ENCODE measurements around the gene ZEB2. TPM values are rescaled to one million over a fixed set of nuclear protein-coding genes. Genes with fewer than 3 reads are reported as not detected.

The ZEB2 gene
- total and polyA plus RNA-seq, 2 donors (not counting 3 experiments of a cell fraction or from before 2014, with no cell fraction given): 17.9 to 49.6 TPM

- no peak for DNase-seq (ENCODE audit: low read depth, low spot score)
- no peak for FAIRE-seq
- Histone ChIP-seq H3K36me3 (ENCODE audit: control insufficient read depth in 2 of 2, extremely low read depth in 1 of 2, insufficient read depth in 2 of 2, low read length in 2 of 2) (no peaks in the 10 kb centered on the region), H3K27ac (ENCODE audit: insufficient read depth, low read depth, low read length) (no peak overlapping the region), H3K4me1 (ENCODE audit: control insufficient read depth, extremely low read depth, insufficient read depth, low read length) (peaks cover 53% of the 10 kb centered on the region), H3K9me3 (replicated peaks; ENCODE audit: control insufficient read depth, insufficient read depth, low read length) (no peaks in the 10 kb centered on the region), H4K20me1 (replicated peaks; ENCODE audit: control insufficient read depth, extremely low read depth, insufficient read depth, low read length) (no peaks in the 10 kb centered on the region), H3K79me2 (ENCODE audit: control insufficient read depth, insufficient read depth, low read length) (peaks cover 23% of the 10 kb centered on the region), H3K27me3 (ENCODE audit: control insufficient read depth in 2 of 2, insufficient read depth in 2 of 2, low read length in 2 of 2) (no peaks in the 10 kb centered on the region), H3K4me2 (ENCODE audit: insufficient read depth, low read length) (peak overlapping the region; percentile 50), H2AFZ (ENCODE audit: low read depth, low read length) (no peak overlapping the region), H3K4me3 (replicated peaks in 1 of 3; ENCODE audit: insufficient read depth in 1 of 3, low read depth in 1 of 3, low read length in 3 of 3) (no peak overlapping the region), H3K9me1 (replicated peaks; ENCODE audit: control insufficient read depth, extremely low read depth, insufficient read depth, low read length) (no peaks in the 10 kb centered on the region), H3K9ac (replicated peaks; ENCODE audit: extremely low read depth, insufficient read depth, low read length) (no peak overlapping the region)
- TF ChIP-seq FOS (IDR thresholded peaks at IDR 0.05; ENCODE audit: borderline replicate concordance, insufficient read depth, low read length) (no peak), GATA2 (IDR thresholded peaks at IDR 0.05; ENCODE audit: insufficient read depth, insufficient read length, low read depth, low read length) (no peak), JUN (IDR thresholded peaks at IDR 0.05; ENCODE audit: borderline replicate concordance, insufficient read depth, insufficient read length, low read depth) (no peak), POLR2A (IDR thresholded peaks at IDR 0.05; ENCODE audit: low read depth, low read length) (no peak), POLR2AphosphoS5 (IDR thresholded peaks at IDR 0.05; ENCODE audit: insufficient read depth, low read depth, low read length) (no peak), MYC (IDR thresholded peaks at IDR 0.05; ENCODE audit: low read depth, low read length) (no peak), MAX (IDR thresholded peaks at IDR 0.05; ENCODE audit: insufficient read depth, insufficient read length) (no peak), EZH2 (IDR thresholded peaks at IDR 0.05; ENCODE audit: borderline replicate concordance, low read depth, low read length, severe bottlenecking) (no peak), CTCF (IDR thresholded peaks at IDR 0.05; ENCODE audit: extremely low read depth in 1 of 2, insufficient read depth in 1 of 2, low read depth in 1 of 2, low read length in 2 of 2) (no peak)
- ChIA-PET CTCF (interaction anchor here (1.3 kb wide), 1 partner anchor 1294 kb away, joined by 3 read pairs; no protein-coding TSS in a partner anchor), POLR2A (no interaction called here)
- BruUV-seq (replicated peaks): no TSS peak
- dilution Hi-C loops (cut with MboI; ENCODE audit: extremely low pct_ligation_motif_present, low sequenced_read_pairs): no loop called here
- intact Hi-C loops (cut with micrococcal nuclease): loop anchor here (10.0 kb wide), 1 partner anchor 546 kb away; no protein-coding TSS in a partner anchor
Observed at GRCh38 chr2:144458541-144458940, 61.4 kb downstream of the ZEB2 start.

Measured in endothelial cell of umbilical vein (primary cell).